HG02852 (cell line): ENCODE data around the gene TEX35.

Source experiments
- ATAC-seq: cut with Tn5 transposase; IDR thresholded peaks from one replicate; pipeline ENCODE4 v1.9.1; 2021; ENCODE audit warnings: mild to moderate bottlenecking, moderate library complexity; ENCODE audit not compliant: unreplicated experiment

TEX35 gene

GRCh38 chr1:178516110-178516509 lies 3.2 kb downstream of the TEX35 start:
- no peak for ATAC-seq

DNA sequence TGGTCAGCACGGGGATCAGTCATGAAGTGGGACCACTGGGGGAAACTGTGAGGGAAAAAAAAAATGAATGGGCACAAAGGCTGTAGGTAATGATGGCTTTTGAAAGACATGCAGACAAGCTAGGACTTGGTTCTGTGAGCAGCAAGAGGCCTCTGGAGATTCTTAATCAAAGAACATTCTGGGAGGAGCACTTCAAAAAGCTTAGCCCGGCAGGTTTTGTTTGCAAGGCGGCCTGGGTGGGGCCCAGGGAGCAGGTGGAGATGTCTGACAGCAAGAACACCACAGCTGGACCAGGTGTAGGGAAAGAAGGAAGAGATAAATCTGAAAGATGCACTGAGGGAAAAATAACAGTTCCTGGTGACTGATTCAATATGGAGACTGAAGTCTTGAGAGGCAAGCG lies 6.0 kb downstream of the TEX35 start:
- ATAC-seq = no peak

DNA sequence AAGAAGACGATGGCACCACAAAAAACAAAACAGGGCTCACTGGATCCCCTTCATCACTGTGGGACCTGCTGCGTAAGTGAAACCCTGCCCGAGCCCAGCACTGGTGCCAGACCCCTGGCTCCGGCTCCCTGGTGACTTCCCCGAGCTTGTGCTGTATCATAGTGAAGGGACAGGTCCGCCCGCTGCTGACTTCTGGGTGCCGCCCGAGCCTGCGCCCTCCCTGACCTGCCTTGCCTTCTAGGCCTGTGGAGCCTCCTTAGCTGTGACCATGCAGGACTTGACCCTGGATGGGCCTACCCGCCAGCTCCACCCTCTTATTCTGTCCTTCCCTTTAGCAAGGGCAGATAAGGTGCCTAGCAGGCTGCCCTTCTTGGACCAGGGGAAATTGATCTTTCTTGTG lies 7.9 kb downstream of the TEX35 start:
- ATAC-seq = no peak

DNA sequence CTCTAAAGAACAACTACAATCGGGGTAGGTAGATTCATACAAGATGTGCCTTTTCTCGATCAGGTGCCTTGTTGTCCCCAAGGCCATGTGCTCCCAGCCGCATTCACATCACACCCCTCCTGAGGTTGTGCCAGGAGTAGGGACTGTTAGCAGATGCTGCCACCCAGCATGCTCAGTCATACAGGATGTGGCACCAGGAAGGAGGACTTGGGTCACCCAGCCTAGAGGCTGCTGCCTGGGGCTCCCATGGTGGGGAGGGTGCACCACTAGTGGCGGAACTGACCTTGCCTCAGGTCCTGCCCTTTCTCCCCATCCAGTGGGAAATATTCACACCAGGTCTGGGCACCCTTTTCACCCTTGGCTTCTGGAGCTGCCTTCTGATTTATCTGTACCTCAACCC lies 8.3 kb downstream of the TEX35 start:
- no peak for ATAC-seq

GRCh38 chr1:178527117-178527516 lies 14.2 kb downstream of the TEX35 start:
- no peak for ATAC-seq

GRCh38 chr1:178528228-178528952 lies 15.5 kb downstream of the TEX35 start:
- ATAC-seq = no peak

DNA sequence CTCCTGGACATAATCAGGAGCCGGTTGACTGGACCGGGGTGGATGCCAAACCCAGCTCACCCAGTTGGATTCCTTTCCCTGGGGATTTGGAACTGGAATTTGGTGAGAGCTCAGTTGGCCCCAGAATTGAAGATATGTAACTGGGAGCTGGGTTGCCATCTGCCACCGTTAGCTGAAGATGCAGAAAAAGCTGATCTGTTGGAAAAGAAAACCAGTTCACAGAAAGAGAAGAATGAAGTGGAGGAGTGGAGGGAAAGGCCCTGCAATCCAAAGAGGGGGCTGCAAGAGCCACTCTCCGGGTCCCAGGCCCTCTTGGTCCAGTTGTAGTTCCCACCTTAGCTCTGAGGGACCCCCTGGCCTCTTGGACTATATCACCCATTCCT lies 16.0 kb downstream of the TEX35 start:
- ATAC-seq = no peak

DNA sequence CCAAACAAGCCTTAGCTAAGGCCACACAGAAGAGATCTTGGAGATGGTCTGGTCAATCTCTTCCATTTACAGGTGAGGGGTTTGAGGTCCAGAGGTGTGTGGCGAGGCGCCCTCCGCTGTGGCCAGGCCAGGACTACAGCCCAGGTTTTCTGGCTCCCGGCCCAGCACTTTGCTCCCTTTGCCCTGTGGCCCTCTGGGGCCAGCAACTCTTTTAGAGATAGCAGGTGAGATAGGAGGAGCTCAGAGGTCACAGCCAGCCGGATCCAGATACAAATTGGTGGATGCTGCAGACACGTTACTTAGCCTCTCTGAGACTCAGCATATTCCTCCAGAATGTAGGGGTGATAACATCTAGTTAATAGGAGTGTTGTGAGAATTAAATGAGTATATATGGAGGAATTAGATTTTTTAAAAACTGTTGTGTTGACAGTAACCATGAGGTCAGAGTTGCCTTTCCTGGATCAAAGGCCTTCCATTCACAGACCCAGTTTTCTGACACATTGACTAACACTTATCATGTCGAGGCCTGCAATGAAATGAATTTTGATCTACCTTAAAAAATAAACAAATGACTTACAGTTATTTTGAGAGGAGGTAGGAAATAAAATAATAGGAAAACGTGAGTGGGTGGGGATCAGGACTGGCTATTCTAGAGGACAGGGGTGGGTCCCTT lies 16.6 kb downstream of the TEX35 start:
- ATAC-seq = no peak

DNA sequence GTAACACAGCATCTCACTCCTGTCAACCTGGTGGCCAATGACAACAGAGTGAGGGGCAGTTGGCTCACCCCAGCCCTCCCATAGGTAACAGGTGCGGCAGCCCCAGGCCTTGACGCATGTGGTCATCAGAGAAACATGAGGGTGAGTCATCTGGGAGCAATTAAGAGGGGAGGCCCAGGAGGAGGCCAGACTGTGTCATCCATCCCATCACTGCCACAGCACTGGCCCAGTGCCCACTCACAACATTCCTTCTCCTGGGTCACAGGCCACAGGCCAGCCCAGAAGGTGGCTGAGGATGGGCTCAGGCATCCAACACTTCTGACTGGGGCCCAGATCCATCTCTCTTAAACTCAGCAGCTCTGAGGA lies 17.1 kb downstream of the TEX35 start:
- no peak for ATAC-seq

DNA sequence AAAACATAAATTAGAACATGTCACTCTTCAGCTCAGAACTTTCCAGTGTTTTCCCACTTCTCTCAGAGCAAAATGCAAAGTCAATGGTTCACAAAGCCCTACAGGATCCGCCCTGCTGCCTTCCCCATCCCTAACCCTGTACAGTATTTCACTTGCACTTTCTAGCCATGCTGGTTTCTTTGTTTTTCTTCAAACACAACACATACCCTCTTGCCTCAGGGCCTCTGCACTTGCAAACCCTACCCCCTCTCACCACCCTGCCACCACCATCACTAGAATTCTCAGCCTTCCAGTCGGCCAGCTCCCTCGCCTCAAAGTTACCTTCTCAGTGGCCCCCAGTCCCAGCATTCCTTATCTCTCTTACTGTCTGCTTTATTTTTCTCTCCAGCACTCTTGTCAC lies 17.6 kb downstream of the TEX35 start:
- ATAC-seq = no peak

- peak; percentile 37 for ATAC-seq
Measured at GRCh38 chr1:178531887-178532286, 19.0 kb downstream of the TEX35 start.

- peak; percentile 92 for ATAC-seq
Measured at GRCh38 chr1:178532392-178532791, 19.5 kb downstream of the TEX35 start.

- no peak for ATAC-seq
Measured at GRCh38 chr1:178533121-178533946, 20.4 kb downstream of the TEX35 start.

DNA sequence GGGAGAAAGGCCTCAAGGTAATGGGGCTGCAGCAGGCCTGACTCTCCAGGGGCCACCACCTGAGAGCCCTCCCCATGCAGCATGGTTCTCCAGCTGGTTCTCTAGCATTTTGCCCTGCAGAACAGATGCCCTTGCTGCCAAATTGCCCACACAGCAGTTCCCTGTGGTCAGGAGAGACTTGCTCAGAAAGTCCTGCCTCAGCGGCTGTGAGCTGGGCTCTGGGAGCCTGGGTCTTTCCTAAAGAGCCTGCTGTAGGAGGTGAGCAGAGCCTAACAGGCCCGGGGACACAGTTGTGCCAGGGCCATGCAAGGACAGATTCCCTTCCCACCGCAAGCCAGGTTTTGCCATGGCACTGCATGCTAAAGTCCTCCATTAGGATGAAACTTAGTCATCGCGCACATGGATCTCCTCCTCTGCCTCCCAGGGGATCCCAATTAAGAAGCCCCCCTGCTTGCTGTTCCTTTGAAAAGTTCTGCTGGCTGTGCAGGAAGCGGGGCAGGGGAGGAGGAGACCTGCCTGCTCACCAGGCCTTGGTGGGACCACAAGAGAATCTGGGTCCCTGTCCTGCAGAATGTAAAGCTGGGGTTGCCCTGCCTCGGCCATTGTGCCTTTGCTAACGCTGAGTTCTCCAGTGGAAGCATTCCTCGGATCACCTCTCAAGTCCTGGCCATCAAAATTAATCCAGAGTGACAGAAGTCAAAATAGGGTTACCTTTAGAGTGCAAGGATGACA lies 21.4 kb downstream of the TEX35 start:
- no peak for ATAC-seq

DNA sequence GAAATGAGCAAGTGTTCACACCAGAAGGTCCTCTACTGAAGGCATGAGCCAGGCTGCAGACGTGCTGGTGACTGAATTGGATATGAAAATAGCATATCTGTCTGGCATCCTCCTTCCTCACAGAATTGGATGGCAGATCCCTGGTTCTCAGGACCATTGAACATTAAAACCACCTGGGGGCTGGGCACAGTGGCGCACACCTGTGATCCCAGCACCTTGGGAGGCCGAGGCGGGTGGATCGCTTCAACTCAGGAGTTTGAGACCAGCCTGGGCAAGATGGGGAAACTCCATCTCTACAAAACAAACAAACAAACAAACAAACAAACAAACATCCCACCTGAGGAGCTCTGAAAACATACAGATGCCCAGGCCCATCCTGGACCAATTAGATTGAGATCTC lies 23.4 kb downstream of the TEX35 start:
- ATAC-seq = no peak

DNA sequence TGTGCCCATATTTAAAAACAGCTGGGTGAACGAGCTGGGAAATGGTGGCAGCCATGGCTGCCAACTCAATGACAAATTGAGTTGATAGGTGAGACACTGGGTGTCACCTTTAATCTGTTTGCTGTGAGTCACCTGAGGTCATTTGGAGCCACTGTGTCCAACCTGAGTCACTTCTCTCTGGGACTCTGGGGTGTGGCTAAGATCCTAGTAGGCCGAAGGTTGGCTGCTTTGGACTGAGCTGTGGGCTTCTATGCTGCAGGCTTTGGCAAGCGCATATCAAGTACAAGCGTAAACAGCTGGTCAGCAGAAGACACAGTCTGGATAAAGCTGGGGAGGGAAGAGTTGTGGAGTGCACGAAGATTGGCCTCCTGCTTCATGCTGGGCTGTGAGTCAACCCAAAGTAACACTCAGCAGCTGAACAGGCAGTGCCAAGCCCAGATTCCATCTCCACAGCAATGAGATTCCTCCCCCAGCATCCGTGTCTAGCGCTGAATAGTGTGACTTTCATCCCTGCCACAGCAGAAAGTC lies 24.0 kb downstream of the TEX35 start:
- no peak for ATAC-seq

DNA sequence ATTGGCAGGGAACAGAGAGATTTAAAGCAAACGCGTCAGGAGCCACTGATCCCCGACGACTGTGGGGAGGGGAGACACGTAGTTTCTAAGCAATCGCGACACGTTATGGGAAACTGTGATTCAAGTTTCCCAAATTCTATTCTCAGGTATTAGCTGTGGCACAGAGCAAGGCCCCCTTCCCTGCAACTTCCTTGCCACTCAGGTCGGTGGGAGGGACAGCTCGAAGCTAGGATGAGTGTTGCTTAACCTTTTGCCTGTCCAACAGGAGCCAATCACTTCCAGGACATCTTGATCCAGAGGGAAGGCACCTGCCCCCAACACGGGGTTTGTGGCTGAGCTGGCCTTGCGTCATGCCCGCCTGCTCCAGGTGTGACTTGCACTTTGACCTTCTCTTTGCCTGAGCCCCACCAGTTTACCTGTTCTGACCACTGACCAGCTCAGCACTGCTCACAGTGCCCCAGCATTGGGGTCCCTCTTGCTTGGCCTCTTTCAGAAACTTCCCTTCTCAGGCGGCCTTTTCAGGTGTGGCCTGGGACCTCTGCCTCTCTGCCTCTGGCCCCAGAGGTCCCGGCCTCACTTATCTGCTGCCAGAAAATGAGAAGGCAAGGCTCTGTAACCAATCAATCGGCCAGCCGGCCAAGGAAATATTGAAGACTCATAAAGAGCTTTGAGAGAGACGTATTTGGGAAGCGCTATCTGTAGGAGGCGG lies 24.6 kb downstream of the TEX35 start:
- ATAC-seq = no peak

DNA sequence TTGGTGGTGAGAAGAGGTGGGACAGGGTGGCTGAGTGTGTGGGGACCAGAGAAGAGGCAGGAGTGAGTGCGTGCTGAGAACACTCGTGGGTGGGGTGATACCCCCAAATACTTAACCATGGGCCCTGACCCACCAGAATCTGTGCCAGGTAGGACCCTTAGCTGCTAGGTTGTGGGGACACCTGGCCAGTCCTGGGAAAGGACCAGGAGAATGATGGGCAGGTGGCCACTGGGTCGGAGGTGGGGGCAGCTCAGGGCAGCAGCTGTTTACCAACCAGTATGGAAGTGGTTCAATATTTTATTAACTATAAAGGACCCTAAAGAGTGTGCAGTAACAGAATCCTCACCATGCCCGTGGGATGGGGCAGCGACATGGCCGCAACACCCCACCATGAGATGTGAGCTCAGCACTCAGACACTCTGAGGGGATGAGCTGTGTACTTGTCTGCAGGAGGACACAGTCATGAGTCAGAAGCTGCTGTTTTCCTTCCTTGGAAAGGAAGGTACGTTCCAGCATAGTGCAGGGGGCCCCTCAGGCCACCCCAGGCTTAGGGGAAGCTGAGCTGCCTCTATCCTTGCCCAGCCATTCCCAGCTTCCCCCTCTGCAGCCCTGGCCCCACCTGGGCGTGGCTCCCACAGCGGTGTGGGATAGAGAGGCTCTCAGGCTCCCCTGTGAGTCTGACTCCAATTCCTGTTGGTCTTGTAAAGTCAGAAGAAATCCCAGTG lies 25.4 kb downstream of the TEX35 start:
- no peak for ATAC-seq

- no peak for ATAC-seq
Measured at GRCh38 chr1:178539291-178539690, 26.4 kb downstream of the TEX35 start.

GRCh38 chr1:178540204-178540603 lies 27.3 kb downstream of the TEX35 start:
- no peak for ATAC-seq
